Stimulated activated CD8-positive, alpha-beta memory T cell treated with anti-CD3 and anti-CD28 coated beads, Interleukin-7, amount 100 ng/mL, for 48 hours (primary cell): Measurements from ENCODE around the gene HDAC5.
A peak's percentile ranks its signal among the peaks of the same experiment; 100 is the strongest.
"Not testable (repeated sequence)": the region's sequence is repeated elsewhere in the genome, so short reads cannot be mapped to it uniquely, and the experiment has no call there.

Source experiments
- DNase-seq, 2 donors: peaks; one replicate each; pipeline ENCODE4 v3.0.0-alpha.2; 2020; ENCODE audit warnings: low read depth in 1 of 2; ENCODE audit errors: extremely low read depth in 1 of 2

Gene HDAC5

GRCh38 chr17:44112284-44113280, 10.9 kb downstream of the HDAC5 start:
- DNase-seq, result no peak

GRCh38 chr17:44111777-44112176, 11.7 kb downstream of the HDAC5 start:
- DNase-seq, result no peak

GRCh38 chr17:44110823-44111633, 12.4 kb downstream of the HDAC5 start:
- peak; percentile 27 to 45 for DNase-seq

GRCh38 chr17:44110011-44110686, 13.3 kb downstream of the HDAC5 start:
- DNase-seq, result no peak

- DNase-seq, result no peak
Measured at GRCh38 chr17:44109312-44109630, 14.2 kb downstream of the HDAC5 start.

- no peak for DNase-seq
Measured at GRCh38 chr17:44108440-44109311, 14.8 kb downstream of the HDAC5 start.

GRCh38 chr17:44106801-44107200, 16.6 kb downstream of the HDAC5 start:
- DNase-seq, result no peak

GRCh38 chr17:44105941-44106340, 17.5 kb downstream of the HDAC5 start:
- DNase-seq, result no peak

GRCh38 chr17:44105483-44105882, 18.0 kb downstream of the HDAC5 start:
- no peak for DNase-seq

GRCh38 chr17:44102849-44103622, 20.4 kb downstream of the HDAC5 start:
- DNase-seq, result no peak

GRCh38 chr17:44101858-44102257, 21.6 kb downstream of the HDAC5 start:
- DNase-seq, result not testable (repeated sequence)

GRCh38 chr17:44097110-44097958, 26.1 kb downstream of the HDAC5 start:
- no peak for DNase-seq

GRCh38 chr17:44095647-44096496, 27.6 kb downstream of the HDAC5 start:
- no peak for DNase-seq

GRCh38 chr17:44095388-44095646, 28.1 kb downstream of the HDAC5 start:
- no peak for DNase-seq

GRCh38 chr17:44094701-44095387, 28.6 kb downstream of the HDAC5 start:
- no peak for DNase-seq

- DNase-seq, result no peak
Measured at GRCh38 chr17:44093231-44093900, 30.1 kb downstream of the HDAC5 start.

GRCh38 chr17:44092051-44092450, 31.4 kb downstream of the HDAC5 start:
- no peak for DNase-seq
